Measurements from ENCODE around the gene RFLNA.

The RFLNA gene

DNA sequence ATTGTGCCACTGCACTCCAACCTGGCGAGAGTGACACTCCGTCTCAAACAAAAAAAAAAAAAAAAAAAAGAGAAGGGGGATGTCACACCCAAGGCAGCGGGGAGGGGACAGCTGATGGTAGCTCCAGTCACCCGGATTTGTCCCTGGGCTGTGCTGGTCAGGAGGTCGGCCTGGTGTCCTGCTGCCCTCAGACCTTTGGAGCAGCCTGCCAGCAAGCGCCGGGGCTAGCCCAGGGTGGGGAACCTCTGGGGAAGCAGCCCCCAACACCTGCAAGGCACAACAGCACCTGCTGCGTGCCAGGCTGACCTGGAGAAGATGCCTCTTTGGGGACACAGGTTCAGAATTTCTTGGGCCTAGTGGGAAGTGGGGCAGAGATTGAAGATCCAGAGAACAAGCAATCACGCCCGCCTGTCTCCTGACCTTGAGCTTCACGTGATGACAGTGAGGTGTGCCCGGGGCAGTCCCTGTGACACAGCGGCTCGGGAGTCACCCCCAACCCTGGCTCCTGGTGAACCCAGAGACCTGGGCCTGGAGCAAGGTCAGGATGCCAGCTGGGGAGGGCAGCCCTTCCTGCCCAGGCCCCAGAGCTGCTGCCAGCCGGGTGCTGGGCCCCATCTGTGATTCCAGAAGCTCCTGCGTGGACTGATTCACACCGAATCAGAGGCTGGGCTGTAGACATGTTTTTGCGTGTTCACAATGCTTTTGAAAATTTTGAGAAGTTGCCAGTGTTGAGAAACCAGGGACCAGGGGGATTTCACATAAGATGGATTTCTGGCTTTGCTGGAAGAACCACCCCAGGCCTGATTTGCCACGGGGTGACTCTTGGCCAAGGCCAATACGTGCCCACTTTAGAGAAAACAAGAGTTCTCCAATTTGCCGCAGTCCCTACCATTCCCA lies 66.4 kb downstream of the RFLNA start:
- Mint-ChIP-seq H3K4me3 (no peak overlapping the region), H3K27ac (no peak overlapping the region), H3K9me3 (no peaks in the 10 kb centered on the region), H3K36me3 (peaks cover 1% of the 10 kb centered on the region), H3K27me3 (no peaks in the 10 kb centered on the region), H3K4me1 (no peaks in the 10 kb centered on the region)

DNA sequence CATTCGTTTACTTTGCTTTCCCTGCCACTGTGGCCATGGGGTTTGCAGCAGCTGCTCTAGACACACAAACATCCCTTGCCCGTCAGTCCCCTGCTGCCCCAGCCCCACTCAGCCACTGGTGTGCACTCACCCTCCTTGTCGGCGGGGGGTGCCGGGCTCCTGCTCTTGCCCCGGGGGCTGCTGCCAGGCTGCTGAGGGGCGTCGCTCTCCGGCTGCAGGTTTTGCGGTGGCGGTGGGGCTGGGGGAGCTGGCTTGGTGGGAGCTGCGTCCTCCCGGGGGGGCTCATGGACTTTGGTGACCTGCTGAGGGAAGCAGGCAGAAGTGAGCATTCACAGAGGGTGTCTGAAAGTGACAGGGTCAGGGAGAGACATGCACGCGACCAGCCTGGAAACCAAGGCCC lies 67.1 kb downstream of the RFLNA start:
- H3K9me3 Mint-ChIP-seq = no peaks in the 10 kb centered on the region
- H3K4me1 Mint-ChIP-seq = no peaks in the 10 kb centered on the region
- H3K4me3 Mint-ChIP-seq = no peak overlapping the region
- H3K36me3 Mint-ChIP-seq = no peaks in the 10 kb centered on the region
- no peaks in the 10 kb centered on the region for H3K27me3 Mint-ChIP-seq
- H3K27ac Mint-ChIP-seq = no peak overlapping the region

DNA sequence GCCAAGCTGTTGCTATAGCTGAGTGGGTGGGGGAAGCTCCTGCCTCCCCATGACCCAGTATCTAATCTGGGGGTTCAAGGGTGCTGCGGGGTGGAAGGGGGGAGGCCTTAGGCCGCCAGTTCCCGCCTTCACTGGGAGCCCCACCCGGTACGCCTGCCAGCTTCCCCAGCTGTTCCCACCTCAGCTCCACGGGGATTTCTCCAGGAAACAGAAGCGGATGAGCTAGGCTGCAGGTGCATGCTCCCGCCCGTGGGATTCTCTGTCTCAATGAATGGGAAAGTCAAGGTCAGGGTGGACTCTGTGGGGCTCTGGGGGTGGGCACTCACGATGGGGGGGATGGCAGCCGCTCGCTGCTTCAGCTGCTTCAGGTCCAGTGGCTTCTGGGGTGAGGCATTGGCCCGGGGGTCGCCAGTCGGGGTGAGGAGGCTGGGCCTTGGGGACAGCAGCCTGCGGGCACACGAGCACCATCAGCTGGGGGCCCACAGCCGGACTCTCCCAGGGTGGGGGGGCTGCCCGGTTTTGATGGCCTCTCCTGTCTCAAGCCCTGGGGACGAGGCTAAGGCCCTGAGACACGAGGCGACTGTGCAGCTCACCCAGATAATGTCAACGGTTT lies 68.6 kb downstream of the RFLNA start:
- H3K4me3 Mint-ChIP-seq = no peak overlapping the region
- no peaks in the 10 kb centered on the region for H3K27me3 Mint-ChIP-seq
- no peaks in the 10 kb centered on the region for H3K9me3 Mint-ChIP-seq
- H3K27ac Mint-ChIP-seq = no peak overlapping the region
- H3K36me3 Mint-ChIP-seq = no peaks in the 10 kb centered on the region
- no peaks in the 10 kb centered on the region for H3K4me1 Mint-ChIP-seq

GRCh38 chr12:124364543-124364942 lies 69.7 kb downstream of the RFLNA start:
- no peaks in the 10 kb centered on the region for H3K27me3 Mint-ChIP-seq
- peak overlapping the region; percentile 65 for H3K27ac Mint-ChIP-seq
- H3K36me3 Mint-ChIP-seq = no peaks in the 10 kb centered on the region
- H3K9me3 Mint-ChIP-seq = no peaks in the 10 kb centered on the region
- no peak overlapping the region for H3K4me3 Mint-ChIP-seq
- H3K4me1 Mint-ChIP-seq = no peaks in the 10 kb centered on the region

Measured in activated naive CD4-positive, alpha-beta T cell treated with anti-CD3 and anti-CD28 coated beads, Interleukin-2, amount 50 U/mL, for 24 hours (primary cell).